Activated CD8-positive, alpha-beta memory T cell treated with anti-CD3 and anti-CD28 coated beads, Interleukin-2, amount 10 ng/mL, durations not matched to agents 7 days and 5 days (primary cell): Measurements from ENCODE around the gene CASK. TPM values are rescaled to one million over a fixed set of nuclear protein-coding genes. Genes with fewer than 3 reads are reported as not detected.

Experiments used
- ATAC-seq: fragments of 150-1000 bp; cut with Tn5 transposase; one replicate; pipeline ENCODE4 v1.10.0; 2021; ENCODE audit warnings: moderate library complexity
- CTCF ChIA-PET: fragments of 350-600 bp; sonication (Branson Sonifier 250); formaldehyde crosslinking; loops from one replicate; lab custom pipeline; 2021; ENCODE audit warnings: antibody characterized with exemption; lab: Charles Lee
- DNase-seq: peaks from one replicate; pipeline ENCODE4 v3.0.0-alpha.2; 2020
- H3K27ac Mint-ChIP-seq: one replicate; pipeline ENCODE4 v1.8.0; 2021; ENCODE audit warnings: mild to moderate bottlenecking, mixed read lengths
- H3K27me3 Mint-ChIP-seq: one replicate; pipeline ENCODE4 v1.8.0; 2021; ENCODE audit warnings: mixed read lengths
- H3K36me3 Mint-ChIP-seq: one replicate; pipeline ENCODE4 v1.8.0; 2021; ENCODE audit warnings: mild to moderate bottlenecking, mixed read lengths
- H3K4me1 Mint-ChIP-seq: one replicate; pipeline ENCODE4 v1.8.0; 2021; ENCODE audit warnings: mixed read lengths
- H3K4me3 Mint-ChIP-seq: one replicate; pipeline ENCODE4 v1.8.0; 2021; ENCODE audit warnings: mild to moderate bottlenecking, moderate library complexity, mixed read lengths
- H3K9me3 Mint-ChIP-seq: one replicate; pipeline ENCODE4 v1.8.0; 2022; ENCODE audit warnings: low read depth, mixed read lengths
- total RNA-seq, 2 experiments: library from RNA; stranded (reverse); gene quantifications; one replicate each; pipeline ENCODE4 v1.2.3, GENCODE V29; 2021

CASK gene, protein sequence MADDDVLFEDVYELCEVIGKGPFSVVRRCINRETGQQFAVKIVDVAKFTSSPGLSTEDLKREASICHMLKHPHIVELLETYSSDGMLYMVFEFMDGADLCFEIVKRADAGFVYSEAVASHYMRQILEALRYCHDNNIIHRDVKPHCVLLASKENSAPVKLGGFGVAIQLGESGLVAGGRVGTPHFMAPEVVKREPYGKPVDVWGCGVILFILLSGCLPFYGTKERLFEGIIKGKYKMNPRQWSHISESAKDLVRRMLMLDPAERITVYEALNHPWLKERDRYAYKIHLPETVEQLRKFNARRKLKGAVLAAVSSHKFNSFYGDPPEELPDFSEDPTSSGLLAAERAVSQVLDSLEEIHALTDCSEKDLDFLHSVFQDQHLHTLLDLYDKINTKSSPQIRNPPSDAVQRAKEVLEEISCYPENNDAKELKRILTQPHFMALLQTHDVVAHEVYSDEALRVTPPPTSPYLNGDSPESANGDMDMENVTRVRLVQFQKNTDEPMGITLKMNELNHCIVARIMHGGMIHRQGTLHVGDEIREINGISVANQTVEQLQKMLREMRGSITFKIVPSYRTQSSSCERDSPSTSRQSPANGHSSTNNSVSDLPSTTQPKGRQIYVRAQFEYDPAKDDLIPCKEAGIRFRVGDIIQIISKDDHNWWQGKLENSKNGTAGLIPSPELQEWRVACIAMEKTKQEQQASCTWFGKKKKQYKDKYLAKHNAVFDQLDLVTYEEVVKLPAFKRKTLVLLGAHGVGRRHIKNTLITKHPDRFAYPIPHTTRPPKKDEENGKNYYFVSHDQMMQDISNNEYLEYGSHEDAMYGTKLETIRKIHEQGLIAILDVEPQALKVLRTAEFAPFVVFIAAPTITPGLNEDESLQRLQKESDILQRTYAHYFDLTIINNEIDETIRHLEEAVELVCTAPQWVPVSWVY
- total RNA-seq = 10 to 100 TPM; 30.2 to 40.0 TPM

DNA sequence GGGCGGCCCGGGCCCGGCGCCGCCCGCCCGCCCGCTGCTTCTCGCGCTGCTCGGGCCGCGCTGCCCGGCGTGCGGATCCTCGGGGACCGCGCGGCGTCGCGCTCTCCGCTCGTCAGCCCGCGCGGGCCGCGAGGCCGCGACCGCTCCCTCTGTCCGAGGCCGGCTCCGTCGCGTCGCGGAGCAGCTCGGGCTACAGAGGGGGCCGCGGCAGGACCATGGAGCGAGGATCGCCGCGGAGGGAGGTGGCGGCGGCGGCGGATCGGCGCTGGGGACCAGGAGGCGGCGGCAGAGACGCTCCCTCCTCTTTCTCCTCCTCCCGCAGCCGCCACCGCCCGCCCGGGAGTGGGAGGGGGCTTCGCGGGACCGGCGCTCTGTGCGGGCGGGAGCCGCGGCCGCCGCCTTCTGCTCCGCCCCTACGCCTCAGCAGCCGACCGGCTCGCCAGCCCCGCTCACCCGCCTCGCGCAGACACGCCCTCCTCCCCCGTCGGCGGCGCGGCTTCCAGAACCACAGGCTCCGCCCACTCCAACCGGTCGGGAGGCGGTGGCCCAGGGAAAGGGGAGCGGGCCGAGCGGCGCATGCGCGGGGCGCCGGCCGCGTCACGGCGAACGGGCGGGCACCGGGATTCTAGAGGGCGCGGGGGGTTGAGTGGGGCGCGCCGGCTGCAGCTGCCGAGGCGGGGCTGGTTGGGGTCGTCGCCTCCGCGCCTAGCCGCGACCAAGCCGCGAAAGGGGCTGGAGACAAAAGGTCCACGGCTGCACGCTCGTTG, at the start of gene CASK:
CASK (minus strand) TSS at position 344 of the 767 bp plus-strand sequence. CDS start 566 bp downstream, outside the sequence.
- no peaks in the 10 kb centered on the region for H3K36me3 Mint-ChIP-seq
- H3K27me3 Mint-ChIP-seq = no peaks in the 10 kb centered on the region
- peak; percentile 82 for ATAC-seq
- no peaks in the 10 kb centered on the region for H3K9me3 Mint-ChIP-seq
- peak within 1 kb of the TSS; percentile 98 for H3K4me3 Mint-ChIP-seq
- H3K4me1 Mint-ChIP-seq = peaks cover 19% of the 10 kb centered on the region
- DNase-seq = peak; percentile 90
- CTCF ChIA-PET = no interaction called here
- peak within 1 kb of the TSS; percentile 94 for H3K27ac Mint-ChIP-seq

GRCh38 chrX:41971346-41971745, 48.0 kb upstream of the CASK start:
- CTCF ChIA-PET = no interaction called here
- H3K36me3 Mint-ChIP-seq = no peaks in the 10 kb centered on the region
- H3K27me3 Mint-ChIP-seq = no peaks in the 10 kb centered on the region
- no peak for DNase-seq
- H3K4me1 Mint-ChIP-seq = no peaks in the 10 kb centered on the region
- no peak overlapping the region for H3K27ac Mint-ChIP-seq
- no peak overlapping the region for H3K4me3 Mint-ChIP-seq
- no peaks in the 10 kb centered on the region for H3K9me3 Mint-ChIP-seq
- no peak for ATAC-seq

DNA sequence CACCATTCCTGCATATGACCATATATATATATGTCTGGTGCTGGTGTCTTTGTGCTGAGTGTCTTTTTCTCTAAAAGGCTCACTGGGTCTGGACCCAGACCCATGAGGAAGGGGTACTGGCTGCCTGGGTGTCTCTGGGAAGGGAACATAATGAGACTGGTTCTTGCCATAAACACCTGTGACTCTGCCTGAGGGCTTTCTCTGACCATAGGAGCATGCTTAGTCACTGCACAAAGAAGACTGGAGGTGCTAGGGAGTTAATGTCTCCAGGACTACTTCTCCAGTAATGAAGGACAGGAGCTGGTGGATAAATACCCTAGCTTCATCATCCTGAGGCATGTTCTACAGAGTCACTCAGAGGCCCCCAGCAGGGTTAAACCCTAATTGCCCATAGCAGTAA, 47.1 kb upstream of the CASK start:
- no peaks in the 10 kb centered on the region for H3K4me1 Mint-ChIP-seq
- CTCF ChIA-PET = no interaction called here
- no peak for ATAC-seq
- H3K4me3 Mint-ChIP-seq = no peak overlapping the region
- H3K36me3 Mint-ChIP-seq = no peaks in the 10 kb centered on the region
- no peaks in the 10 kb centered on the region for H3K9me3 Mint-ChIP-seq
- DNase-seq = no peak
- H3K27me3 Mint-ChIP-seq = no peaks in the 10 kb centered on the region
- no peak overlapping the region for H3K27ac Mint-ChIP-seq

DNA sequence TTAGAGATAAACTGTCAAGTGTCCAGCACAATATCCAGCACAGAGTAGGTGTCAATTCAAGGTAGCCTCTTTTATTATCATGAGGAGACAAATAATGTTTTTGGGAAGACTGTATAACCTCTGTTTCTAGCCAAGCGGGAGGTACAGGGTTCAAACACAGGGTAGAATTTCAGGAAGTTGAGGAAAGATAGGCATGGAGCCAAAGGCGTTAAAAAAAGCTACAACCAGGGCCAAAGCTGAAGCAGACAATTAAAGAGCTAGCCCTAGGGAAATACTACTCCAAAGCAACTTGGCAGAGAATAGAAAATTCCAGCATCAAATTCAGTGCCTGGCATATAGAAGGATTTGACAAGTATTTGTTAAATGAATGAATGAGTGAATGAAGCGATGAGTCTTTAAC, 40.0 kb upstream of the CASK start:
- CTCF ChIA-PET = no interaction called here
- no peak overlapping the region for H3K27ac Mint-ChIP-seq
- no peak for ATAC-seq

GRCh38 chrX:41960142-41960541, 36.8 kb upstream of the CASK start:
- CTCF ChIA-PET = no interaction called here
- Mint-ChIP-seq H3K4me3 (no peak overlapping the region), H3K9me3 (no peaks in the 10 kb centered on the region), H3K4me1 (no peaks in the 10 kb centered on the region), H3K27me3 (no peaks in the 10 kb centered on the region), H3K36me3 (no peaks in the 10 kb centered on the region), H3K27ac (no peak overlapping the region)
- ATAC-seq (no peak), DNase-seq (no peak)

More for the DNA sequence above, 40.0 kb upstream of the CASK start:
- Mint-ChIP-seq H3K27me3 (no peaks in the 10 kb centered on the region), H3K36me3 (no peaks in the 10 kb centered on the region), H3K4me3 (no peak overlapping the region), H3K4me1 (no peaks in the 10 kb centered on the region), H3K9me3 (no peaks in the 10 kb centered on the region)
- DNase-seq = no peak

DNA sequence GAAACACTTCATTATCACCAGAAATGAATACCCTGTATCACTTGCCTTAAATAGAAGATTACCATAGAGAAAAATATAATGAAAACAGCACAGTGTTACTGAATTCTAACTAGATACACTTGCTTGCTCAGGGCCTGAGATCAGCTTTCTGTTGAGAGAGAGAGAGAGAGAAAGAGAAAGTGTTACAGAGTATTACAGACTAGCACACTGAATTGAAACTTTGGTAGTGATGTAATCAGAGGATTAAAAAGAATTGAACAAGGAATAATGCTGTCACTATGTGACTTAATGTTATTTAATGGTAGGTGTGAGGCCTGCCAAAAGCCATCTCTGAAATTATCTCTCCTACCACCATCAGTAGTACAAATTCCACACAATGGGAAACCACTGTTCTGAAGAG, 35.5 kb upstream of the CASK start:
- Mint-ChIP-seq H3K36me3 (no peaks in the 10 kb centered on the region), H3K27me3 (no peaks in the 10 kb centered on the region), H3K4me3 (no peak overlapping the region), H3K4me1 (no peaks in the 10 kb centered on the region), H3K27ac (no peak overlapping the region), H3K9me3 (no peaks in the 10 kb centered on the region)
- DNase-seq = no peak
- no peak for ATAC-seq
- CTCF ChIA-PET = no interaction called here

- no peaks in the 10 kb centered on the region for H3K27me3 Mint-ChIP-seq
- no peaks in the 10 kb centered on the region for H3K36me3 Mint-ChIP-seq
- H3K4me3 Mint-ChIP-seq = no peak overlapping the region
Observed at GRCh38 chrX:41956027-41956426, 32.7 kb upstream of the CASK start.

DNA sequence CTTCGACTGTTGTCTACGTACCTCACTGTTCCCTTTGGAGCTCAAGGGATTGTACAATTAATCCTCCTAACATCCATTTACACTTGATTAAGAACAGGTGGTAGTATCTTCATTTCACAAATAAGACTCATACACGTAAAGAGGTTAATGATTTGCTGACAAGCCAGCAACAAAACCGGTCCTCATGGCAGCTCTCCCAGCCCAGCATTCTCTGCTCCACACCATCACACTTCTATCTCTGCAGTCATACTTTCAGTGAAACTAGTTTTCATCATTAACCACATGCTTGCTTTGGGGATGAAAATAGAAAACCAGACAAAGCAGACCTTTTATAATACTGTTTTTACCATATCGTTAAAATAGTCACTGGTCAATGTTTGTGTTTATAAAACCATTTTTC, 28.7 kb upstream of the CASK start:
- H3K27me3 Mint-ChIP-seq = no peaks in the 10 kb centered on the region
- DNase-seq (no peak), ATAC-seq (no peak)
- no peak overlapping the region for H3K27ac Mint-ChIP-seq
- H3K9me3 Mint-ChIP-seq = no peaks in the 10 kb centered on the region
- H3K36me3 Mint-ChIP-seq = no peaks in the 10 kb centered on the region
- peaks cover 2% of the 10 kb centered on the region for H3K4me1 Mint-ChIP-seq
- CTCF ChIA-PET = no interaction called here
- no peak overlapping the region for H3K4me3 Mint-ChIP-seq

More at GRCh38 chrX:41956027-41956426, 32.7 kb upstream of the CASK start:
- H3K27ac Mint-ChIP-seq = no peak overlapping the region
- no peak for ATAC-seq
- no peaks in the 10 kb centered on the region for H3K4me1 Mint-ChIP-seq
- no peak for DNase-seq
- CTCF ChIA-PET = no interaction called here
- H3K9me3 Mint-ChIP-seq = no peaks in the 10 kb centered on the region

DNA sequence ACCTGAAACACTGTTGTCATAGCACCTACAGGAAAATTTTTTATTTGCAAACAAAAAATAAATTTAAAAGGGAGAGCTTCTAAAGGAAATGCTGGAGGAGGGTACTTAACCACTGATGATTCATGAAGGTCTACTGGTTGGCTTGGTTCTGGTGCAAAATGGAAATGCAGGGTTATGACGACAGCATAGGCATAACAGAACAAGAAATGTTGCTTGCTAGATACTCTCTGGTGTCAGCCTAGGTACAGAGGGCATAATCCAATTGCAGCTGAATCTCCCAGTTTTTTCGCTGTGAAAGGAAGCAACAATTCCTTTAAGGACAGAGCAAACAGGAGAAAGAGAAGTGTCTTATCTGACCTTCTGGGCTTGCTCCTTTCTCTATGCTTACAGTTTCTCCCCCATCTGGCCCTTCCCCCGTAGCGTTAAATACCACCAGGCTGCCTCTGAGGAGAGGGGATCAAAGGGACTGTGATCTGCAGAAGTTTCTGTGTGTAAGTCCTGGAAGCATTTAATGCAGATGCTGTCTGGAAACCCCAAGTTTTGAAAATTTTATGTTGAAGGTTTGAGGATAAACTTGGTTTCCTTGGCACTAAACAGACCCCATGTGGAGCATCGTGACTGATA, 23.7 kb upstream of the CASK start:
- peak; percentile 47 for ATAC-seq
- CTCF ChIA-PET = no interaction called here
- Mint-ChIP-seq H3K27me3 (no peaks in the 10 kb centered on the region), H3K27ac (no peak overlapping the region), H3K36me3 (no peaks in the 10 kb centered on the region), H3K4me3 (no peak overlapping the region), H3K9me3 (no peaks in the 10 kb centered on the region), H3K4me1 (peaks cover 4% of the 10 kb centered on the region)
- no peak for DNase-seq

- Mint-ChIP-seq H3K27me3 (no peaks in the 10 kb centered on the region), H3K4me1 (peaks cover 4% of the 10 kb centered on the region), H3K4me3 (no peak overlapping the region), H3K36me3 (no peaks in the 10 kb centered on the region), H3K27ac (no peak overlapping the region), H3K9me3 (no peaks in the 10 kb centered on the region)
- no peak for DNase-seq
- no peak for ATAC-seq
- CTCF ChIA-PET = no interaction called here
Observed at GRCh38 chrX:41946235-41946634, 22.9 kb upstream of the CASK start.

- DNase-seq (no peak), ATAC-seq (no peak)
- Mint-ChIP-seq H3K4me3 (no peak overlapping the region), H3K36me3 (peaks cover 9% of the 10 kb centered on the region), H3K27ac (no peak overlapping the region), H3K9me3 (peaks cover 3% of the 10 kb centered on the region), H3K27me3 (no peaks in the 10 kb centered on the region), H3K4me1 (peaks cover 34% of the 10 kb centered on the region)
- CTCF ChIA-PET = no interaction called here
Observed at GRCh38 chrX:41935832-41936231, 12.5 kb upstream of the CASK start.

DNA sequence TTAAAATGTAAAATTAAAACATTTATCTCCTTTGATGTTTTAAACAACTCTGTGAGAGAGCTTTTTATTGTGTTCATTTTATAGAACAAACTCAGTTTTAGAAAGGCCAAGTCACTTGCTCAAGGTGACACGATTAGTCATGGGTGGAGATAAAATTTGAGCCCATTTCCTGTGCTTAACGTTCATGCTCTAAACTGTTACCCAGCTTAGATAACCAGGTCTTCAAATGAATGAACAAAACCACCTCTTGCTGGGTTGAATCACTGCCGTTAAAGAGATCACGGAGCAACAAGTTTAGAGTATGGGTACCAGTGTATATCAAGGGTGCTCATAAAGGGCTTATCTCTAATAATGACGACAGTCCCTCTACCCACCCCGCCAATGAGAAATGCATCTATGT, 10.2 kb upstream of the CASK start:
- CTCF ChIA-PET = interaction anchor here (1.5 kb wide), 1 partner anchor 9 kb away, joined by 4 read pairs; no protein-coding TSS in a partner anchor
- Mint-ChIP-seq H3K27me3 (no peaks in the 10 kb centered on the region), H3K36me3 (peaks cover 9% of the 10 kb centered on the region), H3K27ac (peak overlapping the region; percentile 85), H3K4me1 (peaks cover 34% of the 10 kb centered on the region), H3K9me3 (peaks cover 3% of the 10 kb centered on the region), H3K4me3 (no peak overlapping the region)
- peak; percentile 73 for ATAC-seq
- DNase-seq = no peak

GRCh38 chrX:41932885-41933284, 9.5 kb upstream of the CASK start:
- H3K27ac Mint-ChIP-seq = peak overlapping the region; percentile 85
- ATAC-seq (peak; percentile 45), DNase-seq (no peak)
- H3K27me3 Mint-ChIP-seq = no peaks in the 10 kb centered on the region
- peaks cover 3% of the 10 kb centered on the region for H3K9me3 Mint-ChIP-seq
- H3K4me1 Mint-ChIP-seq = peaks cover 28% of the 10 kb centered on the region
- H3K4me3 Mint-ChIP-seq = peak overlapping the region; percentile 18
- H3K36me3 Mint-ChIP-seq = peaks cover 9% of the 10 kb centered on the region
- CTCF ChIA-PET = interaction anchor here (1.5 kb wide), 1 partner anchor 8 kb away, joined by 4 read pairs; no protein-coding TSS in a partner anchor
